Non-pigmented ciliary epithelial cell (primary cell): ENCODE measurements around the gene TCTN2.

ENCODE experiments used
- DNase-seq: peaks from one replicate; pipeline ENCODE4 v3.0.0-alpha.2; 2010; ENCODE audit warnings: low read depth

Gene TCTN2

GRCh38 chr12:123686636-123687190 is 15.8 kb downstream of the TCTN2 start:
- DNase-seq: no peak

- DNase-seq: no peak
Measured at GRCh38 chr12:123690191-123690840, 19.4 kb downstream of the TCTN2 start.

GRCh38 chr12:123696207-123696606 is 25.3 kb downstream of the TCTN2 start:
- no peak for DNase-seq

- DNase-seq: no peak
Measured at GRCh38 chr12:123696646-123697045, 25.7 kb downstream of the TCTN2 start.

GRCh38 chr12:123705935-123706334 is 35.0 kb downstream of the TCTN2 start:
- DNase-seq: no peak

GRCh38 chr12:123707466-123707865 is 36.6 kb downstream of the TCTN2 start:
- no peak for DNase-seq

GRCh38 chr12:123712780-123713319 is 41.9 kb downstream of the TCTN2 start:
- DNase-seq: no peak

- DNase-seq: no peak
Measured at GRCh38 chr12:123713398-123713797, 42.5 kb downstream of the TCTN2 start.

GRCh38 chr12:123713823-123714585 is 43.1 kb downstream of the TCTN2 start:
- DNase-seq: no peak

- DNase-seq: no peak
Measured at GRCh38 chr12:123715195-123715594, 44.3 kb downstream of the TCTN2 start.

GRCh38 chr12:123717350-123717749 is 46.4 kb downstream of the TCTN2 start:
- no peak for DNase-seq

GRCh38 chr12:123720141-123720814 is 49.4 kb downstream of the TCTN2 start:
- no peak for DNase-seq

GRCh38 chr12:123721245-123721644 is 50.3 kb downstream of the TCTN2 start:
- DNase-seq: no peak

GRCh38 chr12:123723011-123723410 is 52.1 kb downstream of the TCTN2 start:
- no peak for DNase-seq

GRCh38 chr12:123723765-123724164 is 52.9 kb downstream of the TCTN2 start:
- no peak for DNase-seq

- DNase-seq: no peak
Measured at GRCh38 chr12:123726244-123726643, 55.3 kb downstream of the TCTN2 start.

- no peak for DNase-seq
Measured at GRCh38 chr12:123726962-123727361, 56.0 kb downstream of the TCTN2 start.

- DNase-seq: no peak
Measured at GRCh38 chr12:123727878-123728277, 57.0 kb downstream of the TCTN2 start.

GRCh38 chr12:123731596-123731995 is 60.7 kb downstream of the TCTN2 start:
- no peak for DNase-seq

GRCh38 chr12:123732251-123732650 is 61.3 kb downstream of the TCTN2 start:
- DNase-seq: no peak

GRCh38 chr12:123733229-123733628 is 62.3 kb downstream of the TCTN2 start:
- DNase-seq: no peak

GRCh38 chr12:123734268-123734667 is 63.4 kb downstream of the TCTN2 start:
- no peak for DNase-seq
